Measurements from ENCODE around the gene WTIP.
"Not testable (repeated sequence)": the region's sequence is repeated elsewhere in the genome, so short reads cannot be mapped to it uniquely, and the experiment has no call there.

The WTIP gene

GRCh38 chr19:34480971-34481841 is at the start of gene WTIP:
Gene WTIP, plus strand, starts transcription at chr19:34481758. Its CDS starts 217 bp downstream, at chr19:34481975.
- H3K36me3 ChIP-seq (ENCODE audit: insufficient read depth, low read depth, low read length), result no peaks in the 10 kb centered on the region
- H3K9ac ChIP-seq (ENCODE audit: low read depth, low read length), result peak within 1 kb of the TSS; percentile 82
- no peaks in the 10 kb centered on the region for H3K9me3 ChIP-seq (ENCODE audit: insufficient read depth, low read depth, low read length)
- no peak within 1 kb of the TSS for H3K27ac ChIP-seq (ENCODE audit: low read length)
- peaks cover 27% of the 10 kb centered on the region for H3K27me3 ChIP-seq (ENCODE audit: insufficient read depth, low read length)
- H3K4me3 ChIP-seq (ENCODE audit: low read length), result peak within 1 kb of the TSS; percentile 79
- peaks cover 2% of the 10 kb centered on the region; the same call in 1 of the 2 replicates for H3K4me1 ChIP-seq (ENCODE audit: insufficient read depth, low read length)

GRCh38 chr19:34432797-34433196 is 48.8 kb upstream of the WTIP start:
- Histone ChIP-seq H3K4me3 (ENCODE audit: low read length) (no peak overlapping the region), H3K4me1 (ENCODE audit: insufficient read depth, low read length) (peaks cover 4% of the 10 kb centered on the region; the same call in 1 of the 2 replicates), H3K27ac (ENCODE audit: low read length) (no peak overlapping the region), H3K9ac (ENCODE audit: low read depth, low read length) (no peak overlapping the region), H3K36me3 (ENCODE audit: insufficient read depth, low read depth, low read length) (peaks cover 67% of the 10 kb centered on the region), H3K9me3 (ENCODE audit: insufficient read depth, low read depth, low read length) (no peaks in the 10 kb centered on the region), H3K27me3 (ENCODE audit: insufficient read depth, low read length) (no peaks in the 10 kb centered on the region)

GRCh38 chr19:34436716-34437115 is 44.8 kb upstream of the WTIP start:
- Histone ChIP-seq H3K9ac (ENCODE audit: low read depth, low read length) (no peak overlapping the region), H3K27ac (ENCODE audit: low read length) (no peak overlapping the region), H3K36me3 (ENCODE audit: insufficient read depth, low read depth, low read length) (peaks cover 98% of the 10 kb centered on the region), H3K27me3 (ENCODE audit: insufficient read depth, low read length) (no peaks in the 10 kb centered on the region), H3K4me1 (ENCODE audit: insufficient read depth, low read length) (no peaks in the 10 kb centered on the region), H3K4me3 (ENCODE audit: low read length) (no peak overlapping the region), H3K9me3 (ENCODE audit: insufficient read depth, low read depth, low read length) (no peaks in the 10 kb centered on the region)

- Histone ChIP-seq H3K36me3 (ENCODE audit: insufficient read depth, low read depth, low read length) (peaks cover 98% of the 10 kb centered on the region), H3K27ac (ENCODE audit: low read length) (no peak overlapping the region), H3K4me3 (ENCODE audit: low read length) (no peak overlapping the region), H3K4me1 (ENCODE audit: insufficient read depth, low read length) (no peaks in the 10 kb centered on the region), H3K9ac (ENCODE audit: low read depth, low read length) (no peak overlapping the region), H3K9me3 (ENCODE audit: insufficient read depth, low read depth, low read length) (no peaks in the 10 kb centered on the region), H3K27me3 (ENCODE audit: insufficient read depth, low read length) (no peaks in the 10 kb centered on the region)
Observed at GRCh38 chr19:34448191-34448590, 33.4 kb upstream of the WTIP start.

- no peak overlapping the region for H3K9ac ChIP-seq (ENCODE audit: low read depth, low read length)
- H3K4me3 ChIP-seq (ENCODE audit: low read length), result no peak overlapping the region
- H3K9me3 ChIP-seq (ENCODE audit: insufficient read depth, low read depth, low read length), result no peaks in the 10 kb centered on the region
- peaks cover 89% of the 10 kb centered on the region for H3K36me3 ChIP-seq (ENCODE audit: insufficient read depth, low read depth, low read length)
- no peaks in the 10 kb centered on the region for H3K27me3 ChIP-seq (ENCODE audit: insufficient read depth, low read length)
- no peaks in the 10 kb centered on the region for H3K4me1 ChIP-seq (ENCODE audit: insufficient read depth, low read length)
- H3K27ac ChIP-seq (ENCODE audit: low read length), result no peak overlapping the region
Observed at GRCh38 chr19:34452723-34453122, 28.8 kb upstream of the WTIP start.

- H3K9me3 ChIP-seq (ENCODE audit: insufficient read depth, low read depth, low read length), result no peaks in the 10 kb centered on the region
- H3K4me1 ChIP-seq (ENCODE audit: insufficient read depth, low read length), result no peaks in the 10 kb centered on the region
- H3K27ac ChIP-seq (ENCODE audit: low read length), result no peak overlapping the region
- H3K36me3 ChIP-seq (ENCODE audit: insufficient read depth, low read depth, low read length), result peaks cover 89% of the 10 kb centered on the region
- no peak overlapping the region for H3K9ac ChIP-seq (ENCODE audit: low read depth, low read length)
- H3K4me3 ChIP-seq (ENCODE audit: low read length), result no peak overlapping the region
- no peaks in the 10 kb centered on the region for H3K27me3 ChIP-seq (ENCODE audit: insufficient read depth, low read length)
Observed at GRCh38 chr19:34454091-34454490, 27.5 kb upstream of the WTIP start.

- H3K27ac ChIP-seq (ENCODE audit: low read length), result no peak overlapping the region
- H3K9ac ChIP-seq (ENCODE audit: low read depth, low read length), result no peak overlapping the region
- H3K4me3 ChIP-seq (ENCODE audit: low read length), result no peak overlapping the region
- no peaks in the 10 kb centered on the region for H3K27me3 ChIP-seq (ENCODE audit: insufficient read depth, low read length)
- peaks cover 89% of the 10 kb centered on the region for H3K36me3 ChIP-seq (ENCODE audit: insufficient read depth, low read depth, low read length)
- no peaks in the 10 kb centered on the region for H3K4me1 ChIP-seq (ENCODE audit: insufficient read depth, low read length)
- no peaks in the 10 kb centered on the region for H3K9me3 ChIP-seq (ENCODE audit: insufficient read depth, low read depth, low read length)
Observed at GRCh38 chr19:34454685-34455084, 26.9 kb upstream of the WTIP start.

GRCh38 chr19:34455783-34456480 is 25.6 kb upstream of the WTIP start:
- H3K9ac ChIP-seq (ENCODE audit: low read depth, low read length); H3K4me1 ChIP-seq (ENCODE audit: insufficient read depth, low read length); H3K9me3 ChIP-seq (ENCODE audit: insufficient read depth, low read depth, low read length); H3K27me3 ChIP-seq (ENCODE audit: insufficient read depth, low read length); H3K4me3 ChIP-seq (ENCODE audit: low read length); H3K27ac ChIP-seq (ENCODE audit: low read length): not testable (repeated sequence)
- peaks cover 89% of the 10 kb centered on the region for H3K36me3 ChIP-seq (ENCODE audit: insufficient read depth, low read depth, low read length)

- H3K27ac ChIP-seq (ENCODE audit: low read length), result no peak overlapping the region
- H3K4me1 ChIP-seq (ENCODE audit: insufficient read depth, low read length), result no peaks in the 10 kb centered on the region
- H3K36me3 ChIP-seq (ENCODE audit: insufficient read depth, low read depth, low read length), result peaks cover 89% of the 10 kb centered on the region
Observed at GRCh38 chr19:34457446-34457845, 24.1 kb upstream of the WTIP start.

GRCh38 chr19:34458677-34459076 is 22.9 kb upstream of the WTIP start:
- Histone ChIP-seq H3K4me1 (ENCODE audit: insufficient read depth, low read length) (no peaks in the 10 kb centered on the region), H3K27ac (ENCODE audit: low read length) (no peak overlapping the region), H3K4me3 (ENCODE audit: low read length) (no peak overlapping the region), H3K9me3 (ENCODE audit: insufficient read depth, low read depth, low read length) (no peaks in the 10 kb centered on the region), H3K9ac (ENCODE audit: low read depth, low read length) (no peak overlapping the region), H3K36me3 (ENCODE audit: insufficient read depth, low read depth, low read length) (peaks cover 89% of the 10 kb centered on the region), H3K27me3 (ENCODE audit: insufficient read depth, low read length) (no peaks in the 10 kb centered on the region)

More at GRCh38 chr19:34457446-34457845, 24.1 kb upstream of the WTIP start:
- no peaks in the 10 kb centered on the region for H3K27me3 ChIP-seq (ENCODE audit: insufficient read depth, low read length)
- no peaks in the 10 kb centered on the region for H3K9me3 ChIP-seq (ENCODE audit: insufficient read depth, low read depth, low read length)
- H3K9ac ChIP-seq (ENCODE audit: low read depth, low read length), result no peak overlapping the region
- no peak overlapping the region for H3K4me3 ChIP-seq (ENCODE audit: low read length)

GRCh38 chr19:34459614-34460013 is 21.9 kb upstream of the WTIP start:
- Histone ChIP-seq H3K4me1 (ENCODE audit: insufficient read depth, low read length) (no peaks in the 10 kb centered on the region), H3K36me3 (ENCODE audit: insufficient read depth, low read depth, low read length) (peaks cover 89% of the 10 kb centered on the region), H3K9me3 (ENCODE audit: insufficient read depth, low read depth, low read length) (no peaks in the 10 kb centered on the region), H3K4me3 (ENCODE audit: low read length) (no peak overlapping the region), H3K9ac (ENCODE audit: low read depth, low read length) (no peak overlapping the region), H3K27ac (ENCODE audit: low read length) (no peak overlapping the region), H3K27me3 (ENCODE audit: insufficient read depth, low read length) (no peaks in the 10 kb centered on the region)

Data from iPS-20b (cell line).